MM.1S (cell line): ENCODE data around the gene TUBGCP6.

ENCODE experiments used
- CTCF ChIP-seq: fragments of 300-600 bp; sonication (generic); IDR thresholded peaks from 2 replicates; pipeline ENCODE4 v1.5.1; 2016; ENCODE audit warnings: antibody characterized with exemption, low read length, mixed read lengths
- EZH2phosphoT487 ChIP-seq: fragments of 300-600 bp; sonication (generic); IDR thresholded peaks from 2 replicates; pipeline ENCODE4 v1.6.1; 2018; ENCODE audit warnings: antibody characterized with exemption, low read length

GRCh38 chr22:50278956-50279619 is 34.3 kb upstream of the TUBGCP6 start:
- TF ChIP-seq CTCF (no peak), EZH2phosphoT487 (no peak)
